ENCODE data around the gene FOXI2.

The FOXI2 gene

DNA sequence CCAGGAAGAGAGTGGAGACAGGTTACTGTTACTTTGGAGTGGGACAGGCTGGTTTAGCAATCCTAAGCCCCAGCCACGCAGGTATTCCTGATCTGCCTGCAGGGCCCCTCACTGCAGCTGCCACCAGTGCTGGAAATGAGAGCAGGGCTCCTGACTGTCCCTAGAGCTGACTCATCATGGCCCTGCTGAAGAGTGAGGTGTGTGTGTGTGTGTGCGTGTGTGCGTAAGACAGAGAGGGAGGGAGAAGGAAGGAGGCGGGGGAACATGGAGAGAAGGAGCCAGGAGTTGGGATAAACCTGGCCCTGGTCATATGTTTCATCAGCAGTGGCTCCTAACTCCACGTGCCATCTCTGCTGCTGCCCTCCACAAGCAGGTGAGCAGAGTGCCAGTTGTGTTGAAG is 3.6 kb downstream of the FOXI2 start:
- DNase-seq (ENCODE audit: low spot score) = no peak

DNA sequence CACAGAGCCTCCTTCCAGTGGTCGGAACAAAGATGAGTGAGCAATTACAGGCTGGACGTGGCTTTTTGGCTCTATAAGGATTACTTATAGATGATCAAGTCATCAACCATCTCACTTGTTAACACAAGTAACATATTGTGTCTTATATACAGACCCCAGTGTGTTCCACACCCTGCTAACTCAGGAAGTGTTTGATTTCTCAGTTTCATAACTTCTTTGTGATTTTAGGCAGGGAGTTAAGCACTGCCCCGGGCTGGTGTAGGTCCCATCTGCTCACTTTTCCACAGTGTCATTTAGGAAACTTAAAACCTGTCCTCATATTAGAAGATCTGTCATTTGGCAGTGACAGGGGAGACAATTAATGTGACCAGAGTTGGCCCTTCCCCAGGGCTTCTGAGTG is 6.2 kb downstream of the FOXI2 start:
- DNase-seq (ENCODE audit: low spot score) = no peak

DNA sequence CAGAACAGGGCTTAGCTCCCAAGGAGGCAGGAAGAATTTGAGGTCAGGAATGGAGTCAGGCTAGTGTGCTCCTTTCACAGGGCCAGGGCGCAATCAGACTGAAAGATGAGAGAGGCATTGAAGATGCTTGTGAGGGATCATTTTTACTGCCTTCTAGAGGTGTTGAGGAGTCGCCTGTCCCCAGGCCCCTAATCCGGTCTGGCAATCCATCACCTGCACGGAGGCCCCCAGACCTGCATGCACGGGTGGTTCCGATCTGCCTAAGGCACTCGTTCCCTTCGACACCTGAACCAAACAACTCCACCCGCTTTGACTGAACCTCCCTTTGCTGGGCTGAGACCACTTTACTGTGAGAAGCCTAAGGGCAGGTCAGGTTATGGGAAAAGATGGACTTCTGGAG is 8.0 kb downstream of the FOXI2 start:
- DNase-seq (ENCODE audit: low spot score) = no peak

DNA sequence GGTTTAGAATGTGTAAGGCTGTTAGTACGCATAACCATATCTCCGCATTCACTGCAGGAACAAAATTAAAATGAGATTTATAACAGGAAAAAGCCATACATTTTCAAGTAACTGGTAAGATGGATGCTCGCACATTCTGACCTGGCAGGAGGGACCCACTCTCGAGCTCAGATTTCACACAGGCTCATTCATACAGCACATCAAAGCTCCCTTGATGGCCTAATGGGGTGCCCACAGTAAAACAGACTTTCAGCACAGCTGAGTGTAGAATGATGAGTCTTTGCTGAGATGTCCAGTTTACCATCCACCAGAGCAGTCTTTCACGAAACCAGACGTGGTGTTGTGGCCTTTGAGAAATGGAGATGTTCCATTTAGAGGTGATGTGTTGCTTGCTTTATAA is 8.9 kb downstream of the FOXI2 start:
- DNase-seq (ENCODE audit: low spot score) = no peak

DNA sequence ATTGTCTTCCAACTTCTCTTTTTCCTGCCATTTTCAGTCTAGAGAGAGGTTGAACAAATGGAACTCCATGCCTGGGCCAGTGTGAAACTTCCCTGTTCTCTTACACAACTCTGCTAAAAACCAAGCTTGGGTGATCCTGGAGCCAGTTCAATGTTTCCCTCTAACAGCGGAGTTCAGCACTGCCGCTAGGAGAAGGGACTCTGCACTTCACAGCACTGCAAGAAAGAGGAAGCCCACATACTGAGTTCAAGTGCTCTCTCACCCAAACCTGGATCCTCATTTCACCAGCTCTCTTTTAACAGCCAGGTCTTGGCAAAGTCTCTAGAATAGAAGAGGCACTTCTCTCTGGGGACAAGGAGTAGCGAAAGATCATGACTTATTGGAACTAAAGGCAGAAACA is 18.8 kb downstream of the FOXI2 start:
- DNase-seq (ENCODE audit: low spot score) = no peak

DNA sequence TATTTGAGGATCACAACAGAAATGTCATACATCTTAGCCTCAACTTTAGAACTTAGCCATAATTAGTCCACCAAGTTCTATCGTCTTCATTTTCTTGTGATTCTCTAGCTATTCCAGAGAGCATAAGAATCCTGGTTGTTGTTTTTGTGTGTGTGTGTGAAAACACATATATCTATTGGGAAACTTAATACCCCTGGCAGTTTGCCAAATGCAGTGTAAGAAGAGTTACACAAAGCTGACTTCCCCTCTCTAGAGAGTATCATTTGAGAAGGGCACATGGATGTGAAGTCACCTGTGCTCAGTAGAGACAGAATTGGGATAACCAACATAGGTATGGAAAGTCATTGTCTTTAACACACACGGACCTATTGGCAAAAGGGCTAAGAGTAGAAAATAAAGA is 19.3 kb downstream of the FOXI2 start:
- DNase-seq (ENCODE audit: low spot score) = no peak

DNA sequence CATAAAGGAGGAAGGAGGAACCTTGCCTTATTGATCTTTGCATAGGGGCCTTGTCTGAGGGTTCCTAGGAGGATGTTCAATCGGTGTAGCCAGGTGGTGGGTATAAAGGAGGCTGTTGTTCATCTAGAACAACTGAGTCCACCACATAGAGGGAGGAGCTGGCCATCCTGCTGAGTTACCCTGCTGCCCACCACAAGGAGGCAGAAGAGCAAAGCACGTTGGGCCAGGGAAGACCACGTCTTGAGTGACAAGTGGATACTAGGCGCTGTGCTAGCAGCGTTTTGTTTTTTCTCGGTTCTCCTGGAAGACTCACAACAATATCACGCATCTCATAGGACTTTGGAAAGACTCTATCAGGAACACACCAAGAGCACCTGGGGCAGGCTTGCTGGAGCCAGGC is 20.0 kb downstream of the FOXI2 start:
- no peak for DNase-seq (ENCODE audit: low spot score)

DNA sequence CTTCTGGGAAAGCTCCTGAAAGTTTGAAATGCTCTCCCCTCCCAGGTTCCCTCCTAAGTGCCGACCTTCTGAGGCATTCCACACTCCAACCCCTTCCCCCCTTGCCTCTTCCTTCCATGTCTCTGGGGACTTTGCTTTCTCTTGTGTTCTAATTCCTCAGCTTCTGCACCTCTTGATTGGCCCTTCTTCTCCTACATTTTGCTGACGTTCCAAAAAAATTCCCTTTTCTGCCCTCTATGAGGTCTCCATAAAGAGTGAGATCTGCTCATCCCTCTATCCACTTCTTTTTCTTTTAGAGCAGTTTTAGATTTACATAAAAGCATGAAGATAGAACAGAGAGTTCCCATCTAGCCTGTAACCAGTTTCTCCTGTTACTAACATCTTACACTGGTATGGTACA is 22.3 kb downstream of the FOXI2 start:
- no peak for DNase-seq (ENCODE audit: low spot score)

DNA sequence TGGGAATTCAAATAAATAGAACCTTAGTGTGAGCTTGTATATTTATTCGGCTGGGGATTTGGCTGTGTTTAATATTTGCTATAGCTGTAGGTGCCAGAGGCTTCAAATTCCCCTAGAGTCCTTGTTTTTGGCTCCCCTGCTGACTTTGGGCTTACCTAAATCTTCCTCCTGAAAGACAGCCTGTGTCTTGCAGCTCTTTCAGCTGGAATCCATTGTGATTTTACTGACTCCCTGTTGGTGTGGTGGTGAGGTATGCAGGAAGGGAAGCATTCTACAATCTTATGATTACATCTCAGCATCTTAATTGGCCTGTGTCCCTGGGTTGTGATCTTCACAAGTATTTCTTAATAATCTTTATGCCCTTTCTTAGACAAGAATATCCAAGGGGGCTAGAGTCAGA is 25.9 kb downstream of the FOXI2 start:
- no peak for DNase-seq (ENCODE audit: low spot score)

DNA sequence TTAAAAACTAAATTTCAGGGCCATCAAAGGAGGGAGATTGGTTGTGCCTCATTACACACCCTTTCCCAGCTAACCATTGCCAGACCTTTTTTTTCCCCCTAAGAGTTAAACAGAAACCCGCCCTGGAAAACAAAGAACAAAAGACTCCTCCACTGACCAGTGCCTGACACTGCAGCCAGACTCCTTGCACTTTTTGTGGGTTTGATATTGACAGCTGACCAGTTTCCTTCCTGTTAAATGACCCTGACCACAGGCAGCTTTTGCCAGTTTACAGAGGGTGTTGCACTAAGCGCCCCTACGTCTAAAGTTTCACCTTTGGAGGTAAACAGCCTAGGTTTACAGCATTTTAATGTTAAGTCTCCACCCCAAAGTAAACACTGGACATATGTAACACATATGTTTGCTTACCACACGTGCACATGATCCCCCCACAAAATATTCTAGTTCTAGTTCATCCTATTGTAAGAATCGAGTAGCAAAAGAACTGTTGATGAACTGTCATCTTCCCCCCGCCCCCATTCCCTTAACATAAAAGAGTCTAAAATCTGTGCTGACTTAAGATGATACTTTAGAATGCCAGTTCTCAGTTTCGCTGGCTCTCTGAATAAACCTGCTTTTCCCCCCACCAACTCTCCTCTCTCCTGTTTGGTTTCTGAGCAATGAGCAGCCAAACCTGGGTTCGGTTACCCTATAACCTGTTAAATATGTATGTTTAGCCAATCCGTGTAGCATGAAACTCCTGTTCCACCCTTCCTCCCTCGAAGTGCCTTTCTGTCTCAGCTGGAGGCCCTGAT is 38.0 kb downstream of the FOXI2 start:
- DNase-seq (ENCODE audit: low spot score) = no peak

DNA sequence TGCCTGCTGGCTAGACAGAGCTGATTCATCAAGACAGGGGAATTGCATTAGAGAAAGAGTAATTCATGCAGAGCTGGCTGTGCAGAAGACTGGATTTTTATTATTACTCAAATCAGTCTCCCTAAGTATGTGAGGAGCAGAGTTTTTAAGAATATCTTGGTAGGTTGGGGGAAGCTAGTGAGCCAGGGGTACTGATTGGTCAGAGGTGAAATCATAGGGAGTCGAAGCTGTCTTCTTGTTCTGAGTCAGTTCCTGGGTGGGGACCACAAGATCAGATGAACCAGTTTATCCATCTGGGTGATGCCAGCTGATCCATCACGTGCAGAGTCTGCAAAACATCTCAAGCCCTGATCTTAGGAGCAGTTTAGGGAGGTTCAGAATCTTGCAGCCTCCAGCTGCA is 39.8 kb downstream of the FOXI2 start:
- DNase-seq (ENCODE audit: low spot score) = no peak

DNA sequence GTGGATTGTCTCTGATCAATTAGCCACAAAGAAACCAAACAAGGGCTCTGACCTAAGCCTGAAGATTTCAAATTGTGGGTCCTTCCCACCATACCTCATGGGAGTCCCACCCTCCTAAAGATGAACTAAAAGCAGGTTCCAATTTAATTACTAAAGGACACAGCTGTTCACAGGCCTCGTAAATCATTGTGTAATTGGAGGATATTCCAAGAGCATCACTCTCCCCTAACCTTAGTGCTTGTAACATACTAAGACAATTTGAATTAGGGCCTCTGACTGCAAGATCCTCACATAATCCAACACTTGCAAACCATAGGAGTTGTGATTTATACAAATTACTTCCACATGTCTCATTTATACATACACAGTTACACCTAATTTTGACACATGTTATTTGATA is 44.4 kb downstream of the FOXI2 start:
- no peak for DNase-seq (ENCODE audit: low spot score)

DNA sequence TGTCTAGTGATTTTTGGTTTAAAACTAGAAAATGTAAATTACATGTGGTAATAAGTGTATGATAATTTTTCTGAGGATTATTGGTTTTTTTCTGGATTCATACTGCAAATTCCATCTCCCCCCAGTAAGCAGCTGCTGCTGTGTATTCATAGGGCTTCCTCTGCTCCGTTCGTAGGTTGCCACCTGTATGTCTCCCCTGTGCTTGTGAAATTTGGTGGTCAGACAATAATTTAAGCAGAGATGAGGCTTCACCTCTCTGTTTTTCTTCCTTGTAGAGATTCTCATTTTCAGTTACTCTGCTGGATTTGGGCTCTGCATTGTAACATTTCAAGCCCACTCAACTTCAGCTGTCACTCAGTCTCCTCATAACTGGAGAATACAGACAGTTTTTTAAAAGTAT is 50.9 kb downstream of the FOXI2 start:
- no peak for DNase-seq (ENCODE audit: low spot score)

DNA sequence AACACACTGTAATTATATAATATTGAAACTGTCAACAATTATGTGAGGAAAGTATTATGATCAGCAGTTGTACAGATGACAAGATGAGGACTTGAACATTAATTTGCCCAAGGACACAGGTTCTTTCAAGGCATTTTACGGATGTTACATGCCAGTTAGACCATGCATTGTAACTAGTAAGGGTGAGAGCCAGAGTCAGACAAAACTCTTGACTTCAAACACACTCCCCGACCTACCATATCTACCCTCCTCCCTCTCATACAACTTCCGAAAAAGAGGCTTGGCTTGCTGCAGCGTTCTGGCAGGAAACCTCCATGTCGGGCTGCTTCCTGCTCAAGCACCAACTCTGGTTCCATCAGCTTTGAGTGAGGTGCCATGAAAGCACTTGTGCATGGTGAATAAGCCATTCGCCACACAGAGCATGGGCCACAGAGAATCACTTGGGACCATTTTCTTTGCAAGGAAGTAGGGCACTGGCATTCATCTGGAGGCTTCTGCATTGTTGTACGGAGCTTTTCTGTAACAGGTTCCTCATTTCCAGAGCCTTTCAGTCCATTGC is 53.2 kb downstream of the FOXI2 start:
- DNase-seq (ENCODE audit: low spot score) = no peak
